ENCODE results near the gene ADAP1. TPM values are rescaled to one million over a fixed set of nuclear protein-coding genes. Genes with fewer than 3 reads are reported as not detected.

Gene ADAP1
- total RNA-seq, 1 experiment from 2014 or later = 34.0 TPM

- Histone ChIP-seq H3K27ac (ENCODE audit: low read depth, low read length) (no peak overlapping the region), H3K4me3 (replicated peaks in 1 of 2; ENCODE audit: low read depth in 1 of 2, low read length in 2 of 2) (no peak overlapping the region), H3K9me2 (ENCODE audit: insufficient read depth) (no peaks in the 10 kb centered on the region), H3K4me1 (ENCODE audit: control insufficient read depth in 1 of 2, insufficient read depth in 2 of 2, low read length in 2 of 2) (peaks cover 0 to 6% of the 10 kb centered on the region in 2 experiments; a peak in 2 of 4 replicates), H3K9ac (ENCODE audit: low read length) (no peak overlapping the region), H3K36me3 (ENCODE audit: control insufficient read depth in 1 of 2, insufficient read depth in 2 of 2, low read length in 2 of 2) (peaks cover 31 to 37% of the 10 kb centered on the region in 2 experiments), H3K27me3 (ENCODE audit: insufficient read depth, low read length) (no peaks in the 10 kb centered on the region), H4K20me1 (ENCODE audit: insufficient read depth) (no peaks in the 10 kb centered on the region), H3K79me2 (ENCODE audit: insufficient read depth, low read length) (peaks cover 12% of the 10 kb centered on the region; the same call in 1 of the 2 replicates), H3K4me2 (ENCODE audit: low read length) (no peak overlapping the region), H3K9me3 (ENCODE audit: control insufficient read depth in 1 of 2, insufficient read depth in 1 of 2, low read depth in 1 of 2, low read length in 2 of 2) (no peaks in the 10 kb centered on the region), H2AFZ (ENCODE audit: low read depth, low read length, poor library complexity, severe bottlenecking) (no peak overlapping the region)
- no TSS peak for BruUV-seq (replicated peaks)
- DNase-seq (ENCODE audit: low read depth, low spot score) (no peak), ATAC-seq (no peak)
- ChIA-PET RAD21 (ENCODE audit: low non-redundant PET in 1 of 2, low total read pairs in 2 of 2, uncharacterized antibody in 2 of 2, unreplicated experiment in 2 of 2) (no interaction called here), CTCF (no interaction called here), POLR2A (no interaction called here)
- intact Hi-C loops (cut with micrococcal nuclease) = no loop called here
- TF ChIP-seq CEBPB (IDR thresholded peaks at IDR 0.05; ENCODE audit: low read depth) (no peak), TCF7L2 (IDR thresholded peaks at IDR 0.05; ENCODE audit: borderline replicate concordance, extremely low read depth, insufficient read depth, insufficient read length) (no peak), CTCF (IDR thresholded peaks at IDR 0.05 in 2 of 3, conservative IDR thresholded peaks at IDR 0.05 in 1 of 3; ENCODE audit: borderline replicate concordance in 1 of 3, insufficient read depth in 1 of 3, low read depth in 2 of 3, low read length in 2 of 3) (no peak), EGR1 (IDR thresholded peaks at IDR 0.05; ENCODE audit: low read depth) (no peak), REST (IDR thresholded peaks at IDR 0.05; ENCODE audit: low read depth) (no peak), ZNF274 (IDR thresholded peaks at IDR 0.05; ENCODE audit: low read depth, low read length) (no peak), EZH2 (IDR thresholded peaks at IDR 0.05) (no peak), ZFX (IDR thresholded peaks at IDR 0.05) (no peak), SRF (IDR thresholded peaks at IDR 0.05; ENCODE audit: low read depth) (no peak), SIN3A (IDR thresholded peaks at IDR 0.05; ENCODE audit: low read depth) (no peak), RAD21 (IDR thresholded peaks at IDR 0.05; ENCODE audit: low read depth) (no peak)
Observed at GRCh38 chr7:868189-868486, 86.3 kb downstream of the ADAP1 start.
